Keratinocyte (primary cell): ENCODE results near the gene SUPT6H.
"Not testable (repeated sequence)": the region's sequence is repeated elsewhere in the genome, so short reads cannot be mapped to it uniquely, and the experiment has no call there.

Experiments used
- EZH2 ChIP-seq: IDR thresholded peaks from one replicate; pipeline ENCODE4 v1.6.1; 2012; ENCODE audit warnings: inconsistent platforms, mild to moderate bottlenecking, low read length, moderate library complexity
- TF ChIP-seq, protein P1 (sequence below), 3 experiments: IDR thresholded peaks in 1 of 3; conservative IDR thresholded peaks in 1 of 3; optimal IDR thresholded peaks in 1 of 3; 2 replicates in 2 of 3; 3 replicates in 1 of 3; pipeline versions ENCODE3 to v1.5.1; 2011; ENCODE audit warnings: low read length in 3 of 3, mild to moderate bottlenecking in 3 of 3, moderate library complexity in 2 of 3, control low read depth in 1 of 3, inconsistent platforms in 1 of 3; ENCODE audit not compliant: insufficient read depth in 2 of 3; ENCODE audit errors: extremely low read depth in 1 of 3

- TF ChIP-seq, protein P1, sequence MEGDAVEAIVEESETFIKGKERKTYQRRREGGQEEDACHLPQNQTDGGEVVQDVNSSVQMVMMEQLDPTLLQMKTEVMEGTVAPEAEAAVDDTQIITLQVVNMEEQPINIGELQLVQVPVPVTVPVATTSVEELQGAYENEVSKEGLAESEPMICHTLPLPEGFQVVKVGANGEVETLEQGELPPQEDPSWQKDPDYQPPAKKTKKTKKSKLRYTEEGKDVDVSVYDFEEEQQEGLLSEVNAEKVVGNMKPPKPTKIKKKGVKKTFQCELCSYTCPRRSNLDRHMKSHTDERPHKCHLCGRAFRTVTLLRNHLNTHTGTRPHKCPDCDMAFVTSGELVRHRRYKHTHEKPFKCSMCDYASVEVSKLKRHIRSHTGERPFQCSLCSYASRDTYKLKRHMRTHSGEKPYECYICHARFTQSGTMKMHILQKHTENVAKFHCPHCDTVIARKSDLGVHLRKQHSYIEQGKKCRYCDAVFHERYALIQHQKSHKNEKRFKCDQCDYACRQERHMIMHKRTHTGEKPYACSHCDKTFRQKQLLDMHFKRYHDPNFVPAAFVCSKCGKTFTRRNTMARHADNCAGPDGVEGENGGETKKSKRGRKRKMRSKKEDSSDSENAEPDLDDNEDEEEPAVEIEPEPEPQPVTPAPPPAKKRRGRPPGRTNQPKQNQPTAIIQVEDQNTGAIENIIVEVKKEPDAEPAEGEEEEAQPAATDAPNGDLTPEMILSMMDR (optimal IDR thresholded peaks at IDR 0.05 in 1 of 3, IDR thresholded peaks at IDR 0.05 in 1 of 3, conservative IDR thresholded peaks at IDR 0.05 in 1 of 3; ENCODE audit: extremely low read depth in 1 of 3, insufficient read depth in 2 of 3, low read length in 3 of 3), result not testable (repeated sequence)
- not testable (repeated sequence) for TF ChIP-seq EZH2
Observed at GRCh38 chr17:28720997-28721329, 59.0 kb downstream of the SUPT6H start.
